ENCODE data around the gene CAPN5.

GRCh38 chr11:77074626-77075221 lies 8.0 kb downstream of the CAPN5 start:
- no peak for TF ChIP-seq CTCF (IDR thresholded peaks at IDR 0.05)
- TF ChIP-seq POLR2AphosphoS5 (IDR thresholded peaks at IDR 0.05; ENCODE audit: insufficient read depth in 1 of 2, low read depth in 1 of 2), result no peak
- no peak for TF ChIP-seq POLR2A (IDR thresholded peaks at IDR 0.05)
